PFSK-1 (cell line): ENCODE data around the gene PRKAG2.

Experiments used
- POLR2AphosphoS5 ChIP-seq: IDR thresholded peaks from 2 replicates; pipeline ENCODE4 v1.6.1; 2012; ENCODE audit warnings: low read depth, mild to moderate bottlenecking, control low read depth, low read length, moderate library complexity
- SIN3A ChIP-seq: IDR thresholded peaks from 2 replicates; pipeline ENCODE4 v1.6.1; 2012; ENCODE audit warnings: mild to moderate bottlenecking, low read length, moderate library complexity, borderline replicate concordance; ENCODE audit not compliant: insufficient read depth
- TAF1 ChIP-seq: IDR thresholded peaks from 2 replicates; pipeline ENCODE4 v1.6.1; 2012; ENCODE audit warnings: low read length, control low read depth, borderline replicate concordance; ENCODE audit not compliant: insufficient read depth
- TF ChIP-seq, protein P1 (sequence below), 2 experiments: IDR thresholded peaks; 2 replicates each; pipeline versions ENCODE4 v1.6.1 to v1.8.0; 2011 to 2012; ENCODE audit warnings: low read depth in 2 of 2, low read length in 2 of 2, control low read depth in 1 of 2, inconsistent platforms in 1 of 2, mild to moderate bottlenecking in 1 of 2, moderate library complexity in 1 of 2; ENCODE audit not compliant: insufficient read depth in 1 of 2

- TF ChIP-seq POLR2AphosphoS5 (no peak), TAF1 (no peak), SIN3A (no peak)
- TF ChIP-seq, protein P1, sequence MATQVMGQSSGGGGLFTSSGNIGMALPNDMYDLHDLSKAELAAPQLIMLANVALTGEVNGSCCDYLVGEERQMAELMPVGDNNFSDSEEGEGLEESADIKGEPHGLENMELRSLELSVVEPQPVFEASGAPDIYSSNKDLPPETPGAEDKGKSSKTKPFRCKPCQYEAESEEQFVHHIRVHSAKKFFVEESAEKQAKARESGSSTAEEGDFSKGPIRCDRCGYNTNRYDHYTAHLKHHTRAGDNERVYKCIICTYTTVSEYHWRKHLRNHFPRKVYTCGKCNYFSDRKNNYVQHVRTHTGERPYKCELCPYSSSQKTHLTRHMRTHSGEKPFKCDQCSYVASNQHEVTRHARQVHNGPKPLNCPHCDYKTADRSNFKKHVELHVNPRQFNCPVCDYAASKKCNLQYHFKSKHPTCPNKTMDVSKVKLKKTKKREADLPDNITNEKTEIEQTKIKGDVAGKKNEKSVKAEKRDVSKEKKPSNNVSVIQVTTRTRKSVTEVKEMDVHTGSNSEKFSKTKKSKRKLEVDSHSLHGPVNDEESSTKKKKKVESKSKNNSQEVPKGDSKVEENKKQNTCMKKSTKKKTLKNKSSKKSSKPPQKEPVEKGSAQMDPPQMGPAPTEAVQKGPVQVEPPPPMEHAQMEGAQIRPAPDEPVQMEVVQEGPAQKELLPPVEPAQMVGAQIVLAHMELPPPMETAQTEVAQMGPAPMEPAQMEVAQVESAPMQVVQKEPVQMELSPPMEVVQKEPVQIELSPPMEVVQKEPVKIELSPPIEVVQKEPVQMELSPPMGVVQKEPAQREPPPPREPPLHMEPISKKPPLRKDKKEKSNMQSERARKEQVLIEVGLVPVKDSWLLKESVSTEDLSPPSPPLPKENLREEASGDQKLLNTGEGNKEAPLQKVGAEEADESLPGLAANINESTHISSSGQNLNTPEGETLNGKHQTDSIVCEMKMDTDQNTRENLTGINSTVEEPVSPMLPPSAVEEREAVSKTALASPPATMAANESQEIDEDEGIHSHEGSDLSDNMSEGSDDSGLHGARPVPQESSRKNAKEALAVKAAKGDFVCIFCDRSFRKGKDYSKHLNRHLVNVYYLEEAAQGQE (IDR thresholded peaks at IDR 0.05; ENCODE audit: insufficient read depth in 1 of 2, low read depth in 2 of 2, low read length in 2 of 2): no peak
Measured at GRCh38 chr7:151732292-151732691, 144.6 kb downstream of the PRKAG2 start.
